Measurements from ENCODE around the gene LUM. TPM values are rescaled to one million over a fixed set of nuclear protein-coding genes. Genes with fewer than 3 reads are reported as not detected.
"Not testable (repeated sequence)": the region's sequence is repeated elsewhere in the genome, so short reads cannot be mapped to it uniquely, and the experiment has no call there.

LUM gene
- polyA plus RNA-seq, 5 donors = 639 to 1,274 (median 945) TPM

DNA sequence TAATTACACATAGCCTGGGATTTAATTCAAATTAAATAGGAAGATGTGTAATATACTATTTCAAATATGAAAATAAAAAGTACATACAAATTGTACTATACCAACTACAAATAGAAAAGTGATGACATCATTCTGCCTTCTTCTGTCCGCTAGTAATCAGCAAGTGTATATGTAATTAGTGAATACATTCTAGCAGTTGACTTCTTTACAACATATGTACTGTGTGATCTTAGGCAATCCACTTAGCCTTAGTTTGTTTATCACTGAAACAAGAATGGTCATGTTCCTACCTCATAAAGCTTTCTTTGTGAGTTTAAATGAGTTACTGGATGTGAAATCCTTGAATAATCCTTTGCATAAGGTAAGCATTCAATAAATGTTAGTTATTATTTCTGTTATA lies 7.8 kb upstream of the LUM start:
- DNase-seq = no peak

DNA sequence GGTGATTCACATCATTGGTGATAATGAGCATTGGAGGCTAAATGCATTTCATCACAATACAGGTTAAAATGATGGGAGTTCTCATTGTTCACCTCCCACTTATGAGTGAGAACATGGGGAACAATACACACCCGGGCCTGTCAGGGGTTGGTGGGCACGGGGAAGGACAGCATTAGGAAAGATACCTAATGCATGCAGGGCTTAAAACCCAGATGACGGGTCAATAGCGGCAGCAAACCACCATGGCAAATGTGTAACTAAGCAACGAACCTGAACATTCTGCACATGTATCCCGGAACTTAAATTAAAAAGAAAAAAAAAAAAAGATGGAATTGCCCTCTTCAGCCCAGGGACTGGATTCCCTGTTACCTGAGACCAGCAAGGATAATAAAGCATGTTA lies 2.3 kb upstream of the LUM start:
- DNase-seq = no peak

DNA sequence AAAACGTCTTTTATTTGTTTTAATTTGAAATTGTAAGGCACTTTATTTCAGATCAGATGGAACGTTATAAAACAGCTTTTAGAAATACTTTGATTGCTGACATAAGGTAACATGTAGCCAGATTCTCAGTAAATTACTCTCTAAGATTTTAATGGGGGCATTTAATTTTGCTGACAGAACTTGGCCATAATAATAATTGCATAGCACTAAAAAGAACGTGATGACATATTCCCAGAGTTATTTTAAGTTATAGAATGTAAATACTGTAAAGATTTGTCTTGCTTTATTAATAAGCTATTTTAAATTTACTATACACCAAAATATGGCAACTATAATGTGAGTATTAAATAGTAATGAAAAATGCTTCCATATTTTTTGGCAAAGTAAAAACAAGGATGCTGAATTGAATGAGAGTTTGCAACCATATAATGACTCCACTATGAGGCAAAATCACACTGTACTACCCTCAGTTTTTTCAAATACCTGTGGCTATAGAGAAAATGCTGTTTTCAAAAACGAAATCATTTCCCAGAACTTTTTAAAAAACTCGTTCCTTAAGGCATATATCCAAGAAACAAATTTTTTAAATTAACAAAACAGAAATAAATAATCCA lies 876 bp downstream of the LUM start:
- no peak for DNase-seq

DNA sequence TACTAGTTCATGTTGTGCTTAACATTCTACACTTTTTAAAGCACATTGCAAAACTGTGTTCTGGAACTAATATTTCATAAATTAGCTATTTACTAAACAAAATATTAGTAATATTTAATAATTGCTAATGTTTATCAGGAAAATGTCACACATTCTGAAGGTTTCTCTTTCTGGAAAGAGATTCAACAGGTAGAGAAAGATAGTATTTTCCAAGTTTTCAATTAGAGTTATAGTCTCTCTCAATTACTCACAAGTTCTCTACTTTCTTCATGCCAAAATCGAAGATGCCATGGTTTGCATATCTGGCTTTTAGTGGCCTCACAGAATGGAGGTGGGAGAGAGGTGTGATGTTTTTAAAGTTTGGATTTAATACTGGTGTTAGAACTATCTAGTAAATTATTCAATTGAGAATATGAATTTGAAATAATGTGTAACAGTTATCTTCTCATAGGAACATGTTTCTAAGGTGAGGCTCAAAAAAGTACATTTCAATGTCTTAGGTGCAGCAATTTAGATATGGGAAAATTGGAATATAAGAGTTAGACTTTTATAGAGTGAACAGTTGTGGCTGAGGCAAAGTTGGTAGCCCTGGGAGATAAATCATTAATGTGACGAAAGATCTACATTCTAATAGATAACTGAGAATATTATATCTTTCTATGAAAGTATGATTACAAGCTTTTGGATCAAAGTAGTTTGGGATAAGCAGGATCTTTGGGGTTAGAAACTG lies 1.5 kb downstream of the LUM start:
- no peak for DNase-seq

DNA sequence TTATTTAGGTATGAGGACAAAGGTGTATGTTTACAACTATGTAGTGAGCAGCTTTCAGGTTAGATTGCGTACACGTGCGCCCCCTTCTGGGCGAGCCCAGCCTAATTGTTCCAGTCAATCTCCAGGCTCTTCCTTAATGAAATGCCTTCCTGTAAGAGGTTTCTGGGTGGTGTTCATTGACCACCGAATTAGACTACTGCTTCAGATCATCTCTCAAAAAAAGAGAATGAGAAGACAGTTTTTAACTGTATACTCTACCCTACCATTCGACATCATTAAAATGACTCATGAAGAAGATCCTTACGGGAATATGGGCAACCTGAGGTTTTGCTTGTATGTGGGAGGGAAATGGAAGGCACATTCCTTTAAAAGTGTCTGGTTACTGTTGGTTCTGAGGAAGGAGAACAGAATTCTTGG lies 2.1 kb downstream of the LUM start:
- peak; percentile 72 to 76 for DNase-seq

DNA sequence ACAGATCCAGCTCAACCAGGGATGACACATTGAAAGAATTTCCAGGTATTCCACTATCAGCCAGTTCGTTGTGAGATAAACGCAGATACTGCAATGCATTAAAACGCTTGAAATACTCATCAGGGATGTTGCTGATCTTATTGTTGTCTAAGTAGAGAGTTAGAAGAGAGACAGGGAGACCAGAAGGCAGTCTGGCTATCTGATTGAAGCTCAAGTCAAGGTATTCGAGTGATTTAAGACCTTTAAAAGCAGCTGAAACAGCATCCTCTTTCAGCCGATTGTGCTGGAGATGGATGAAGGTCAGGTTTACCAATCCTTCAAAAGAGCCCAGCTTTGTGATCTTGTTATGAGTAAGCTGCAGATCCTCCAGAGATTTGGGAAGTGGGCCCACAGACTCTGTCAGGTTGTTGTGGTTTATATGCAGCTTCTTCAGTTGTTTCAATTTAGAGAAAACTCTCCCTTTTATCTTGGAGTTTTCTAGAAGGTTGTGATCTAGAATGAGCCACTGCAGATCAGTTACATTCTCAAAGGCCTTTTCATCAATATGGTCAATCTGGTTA lies 3.0 kb downstream of the LUM start:
- DNase-seq = no peak

DNA sequence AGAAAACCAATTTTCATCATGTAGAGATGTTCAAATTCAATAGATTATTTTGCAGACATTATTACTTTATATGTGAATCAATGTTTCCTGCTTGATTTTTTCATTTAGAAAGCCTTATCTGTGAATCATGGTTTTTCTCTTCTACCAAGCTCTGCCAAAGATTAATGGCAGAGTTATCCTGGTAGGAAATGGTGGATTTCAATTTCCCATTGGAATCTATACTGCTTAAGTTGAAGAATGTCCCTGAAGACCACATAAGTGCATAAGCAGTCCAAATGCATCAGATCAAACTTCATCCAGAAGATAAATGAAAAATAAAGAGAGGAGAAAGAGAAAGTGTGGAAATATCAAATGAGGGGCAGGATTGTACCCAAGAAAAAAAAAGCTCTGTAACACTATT lies 5.0 kb downstream of the LUM start:
- DNase-seq = no peak

DNA sequence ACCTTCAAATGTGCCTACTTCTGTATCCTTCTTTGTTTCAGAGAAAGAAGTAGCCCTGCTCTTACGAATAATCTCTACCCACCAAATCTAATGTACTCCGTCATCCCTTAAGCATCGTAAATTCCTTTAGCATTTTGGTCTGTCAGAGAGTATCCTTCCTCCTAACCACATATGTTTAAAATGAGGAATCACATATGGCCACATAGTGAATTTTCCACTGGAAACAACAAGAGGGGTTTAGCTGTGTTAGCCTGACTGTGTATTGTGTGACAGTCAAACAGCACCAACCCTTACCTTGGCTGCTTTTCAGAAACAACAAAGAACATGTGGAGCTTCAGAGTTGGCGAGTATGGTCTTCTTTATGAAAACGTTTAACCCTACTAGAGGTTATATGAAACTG lies 5.5 kb downstream of the LUM start:
- no peak for DNase-seq

DNA sequence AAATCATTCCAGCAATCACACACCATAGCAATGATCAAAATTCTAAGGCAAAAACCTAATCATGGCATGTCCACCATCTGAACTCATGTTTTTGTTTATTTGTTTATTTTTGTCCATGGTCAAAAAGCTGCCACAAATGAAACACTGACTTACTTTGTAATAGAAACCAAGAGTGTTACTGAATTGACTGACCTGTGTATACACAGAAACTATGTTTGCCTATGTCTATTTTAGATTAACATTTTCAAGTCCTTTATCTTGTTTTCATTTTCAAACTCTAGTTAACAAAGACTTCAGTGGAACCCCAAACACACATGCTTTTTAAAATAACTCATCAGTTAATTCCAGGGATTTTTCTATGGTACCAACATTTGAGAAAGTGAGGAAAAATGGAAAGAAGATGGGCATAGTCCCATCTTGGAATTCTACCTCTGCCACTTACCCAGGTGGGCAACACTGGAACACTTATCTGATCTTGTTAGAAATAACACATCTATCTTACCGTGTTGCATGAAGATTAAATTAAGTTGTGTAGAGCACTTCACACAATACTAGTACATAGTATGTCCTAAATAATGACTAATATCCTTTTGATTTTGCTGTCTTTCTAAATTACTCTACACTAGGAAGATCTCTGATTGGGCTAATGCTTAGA lies 6.4 kb downstream of the LUM start:
- no peak for DNase-seq

DNA sequence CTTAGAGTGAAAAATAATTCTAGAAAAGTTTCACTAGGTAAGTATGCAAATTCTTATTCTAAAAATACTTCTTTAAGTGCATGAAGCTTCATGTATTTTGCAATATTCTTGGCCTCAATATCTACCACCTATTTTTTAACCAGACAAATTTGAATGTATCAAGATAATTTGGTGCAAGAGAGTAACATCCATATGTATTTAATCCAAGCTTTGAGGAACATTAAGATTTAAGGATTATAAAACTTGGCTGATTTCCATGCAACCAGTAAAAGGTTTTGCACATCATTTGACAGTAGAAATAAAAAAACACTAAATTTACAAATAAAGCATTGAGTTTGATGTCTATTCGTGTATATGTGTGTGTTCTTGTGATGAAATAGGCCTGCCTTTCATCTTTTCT lies 7.7 kb downstream of the LUM start:
- peak; percentile 49 to 53 for DNase-seq

DNA sequence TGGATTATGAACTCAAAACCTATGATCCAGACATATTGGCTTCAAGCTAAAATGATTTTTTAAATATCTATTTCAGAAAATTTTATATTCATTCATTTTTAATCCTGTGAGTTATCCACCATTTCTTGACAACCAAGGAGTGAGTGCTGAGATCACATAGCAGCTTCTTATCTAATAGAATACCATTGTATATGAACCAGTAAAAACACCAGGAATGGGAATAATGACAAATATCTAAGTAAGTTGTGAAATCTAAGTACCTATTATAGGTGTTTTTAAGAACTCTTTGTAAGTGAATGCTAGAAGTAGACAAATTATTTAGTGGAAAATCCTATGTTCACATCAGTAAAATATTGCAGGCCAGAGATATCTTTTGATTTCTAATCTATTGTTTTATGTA lies 8.2 kb downstream of the LUM start:
- no peak for DNase-seq

DNA sequence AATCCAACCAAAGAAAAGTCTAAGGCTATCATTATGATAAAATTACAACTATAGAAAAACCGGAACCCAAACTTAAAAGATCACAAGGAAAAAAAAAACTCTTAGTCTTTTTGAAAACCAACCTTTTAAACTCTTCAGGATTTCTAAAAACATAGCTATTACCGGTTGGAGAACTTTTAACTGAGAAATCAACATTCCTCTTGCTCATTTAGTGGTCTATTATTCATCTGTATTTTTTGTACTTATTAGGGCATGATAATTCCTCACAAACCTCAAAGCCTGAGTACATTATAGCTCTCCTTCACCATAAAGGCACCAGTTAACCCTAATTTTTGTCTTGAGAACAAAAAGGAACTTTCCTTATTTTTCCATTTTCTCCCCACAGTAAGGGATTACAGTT lies 10.4 kb downstream of the LUM start:
- no peak for DNase-seq

DNA sequence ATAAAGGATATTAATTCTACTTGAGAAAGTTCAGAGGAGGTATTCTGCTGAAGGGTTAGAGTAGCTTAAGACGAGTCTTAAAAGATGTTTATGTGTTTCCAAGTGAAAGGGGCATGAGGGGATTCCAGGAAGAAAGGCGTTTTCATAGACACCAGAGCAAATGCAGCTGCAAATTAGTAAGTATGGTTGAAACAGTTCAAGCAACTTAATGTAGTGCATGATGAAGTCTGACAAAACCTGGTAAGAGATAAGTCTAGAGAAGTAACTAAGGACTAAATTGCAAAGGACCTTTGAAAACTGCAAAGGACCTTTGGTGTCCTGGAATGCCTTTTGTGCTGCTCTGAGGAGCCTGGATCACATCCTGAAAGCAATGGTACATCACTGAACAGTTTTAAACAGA lies 11.5 kb downstream of the LUM start:
- no peak for DNase-seq

DNA sequence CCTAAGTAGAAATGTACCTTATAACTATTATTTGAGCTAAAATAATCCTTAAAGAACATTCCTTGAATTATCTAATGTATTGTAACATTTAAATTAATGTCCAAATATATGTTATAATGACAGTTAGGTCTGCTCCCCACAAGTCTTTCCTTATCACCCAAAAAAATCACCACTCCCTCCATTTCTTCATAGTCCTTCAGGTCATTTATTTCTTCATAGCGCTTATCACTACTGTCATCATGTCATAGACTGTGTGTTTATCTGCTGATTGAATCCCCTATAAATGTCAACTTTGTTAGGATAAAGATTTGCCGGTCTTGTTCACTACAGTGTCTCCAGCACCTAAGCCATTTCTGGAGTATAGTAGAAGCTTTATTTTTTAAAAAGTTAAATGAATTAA lies 12.0 kb downstream of the LUM start:
- no peak for DNase-seq

DNA sequence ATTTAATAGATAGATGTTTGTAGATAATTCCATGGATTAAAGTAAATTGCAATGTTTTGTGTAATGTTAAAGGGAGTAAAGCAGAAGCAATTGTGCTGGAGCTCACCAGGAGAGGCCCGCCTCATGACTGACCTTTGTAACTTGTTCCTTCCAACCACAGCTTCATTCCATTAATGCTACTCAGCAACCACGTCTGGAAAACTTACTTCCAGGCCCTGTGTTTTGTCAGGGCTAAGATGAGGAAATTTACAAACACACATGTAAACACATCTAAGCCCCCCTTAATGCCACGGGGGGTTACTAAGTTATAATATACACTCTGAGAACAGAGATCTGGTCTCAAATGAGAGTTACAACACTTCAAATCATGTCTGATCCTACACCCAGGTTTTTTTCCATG lies 12.4 kb downstream of the LUM start:
- no peak for DNase-seq

DNA sequence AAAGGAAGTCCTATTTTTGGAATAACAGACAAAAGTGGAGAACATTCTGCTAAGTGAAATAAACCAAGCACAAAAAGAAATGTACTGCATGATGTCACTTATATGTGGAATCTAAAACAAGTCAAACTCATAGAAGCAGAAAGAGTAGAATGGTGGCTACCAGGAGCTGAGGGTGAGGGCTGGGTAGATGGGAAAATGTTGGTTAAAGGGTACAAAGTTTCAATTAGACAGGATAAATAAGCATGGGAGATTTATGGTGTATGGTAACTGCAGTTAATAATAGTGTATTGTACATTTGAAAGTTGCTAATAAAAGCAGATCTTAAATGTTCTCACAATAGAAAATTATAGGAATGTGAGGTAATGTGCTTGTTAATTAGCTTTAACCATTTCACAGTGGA lies 12.8 kb downstream of the LUM start:
- DNase-seq = no peak

DNA sequence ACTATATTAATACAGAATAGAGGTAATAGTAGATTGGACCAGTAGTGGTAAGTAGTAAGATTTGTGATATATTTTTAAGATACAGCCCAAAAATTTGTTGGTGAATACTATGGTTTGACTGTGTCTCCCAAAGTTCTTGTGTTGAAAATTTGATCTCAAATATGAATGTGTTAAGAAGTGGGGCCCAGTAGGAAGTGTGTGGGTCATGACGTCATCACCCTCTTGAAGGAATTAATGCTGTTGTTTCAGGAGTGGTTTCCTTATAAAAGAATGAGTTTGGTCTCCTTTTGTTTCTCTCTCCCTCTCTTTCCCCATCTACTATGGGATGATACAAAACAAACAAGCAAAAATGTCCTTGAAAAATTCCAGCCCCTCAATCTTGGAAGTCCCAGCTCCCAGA lies 16.3 kb downstream of the LUM start:
- DNase-seq = no peak

DNA sequence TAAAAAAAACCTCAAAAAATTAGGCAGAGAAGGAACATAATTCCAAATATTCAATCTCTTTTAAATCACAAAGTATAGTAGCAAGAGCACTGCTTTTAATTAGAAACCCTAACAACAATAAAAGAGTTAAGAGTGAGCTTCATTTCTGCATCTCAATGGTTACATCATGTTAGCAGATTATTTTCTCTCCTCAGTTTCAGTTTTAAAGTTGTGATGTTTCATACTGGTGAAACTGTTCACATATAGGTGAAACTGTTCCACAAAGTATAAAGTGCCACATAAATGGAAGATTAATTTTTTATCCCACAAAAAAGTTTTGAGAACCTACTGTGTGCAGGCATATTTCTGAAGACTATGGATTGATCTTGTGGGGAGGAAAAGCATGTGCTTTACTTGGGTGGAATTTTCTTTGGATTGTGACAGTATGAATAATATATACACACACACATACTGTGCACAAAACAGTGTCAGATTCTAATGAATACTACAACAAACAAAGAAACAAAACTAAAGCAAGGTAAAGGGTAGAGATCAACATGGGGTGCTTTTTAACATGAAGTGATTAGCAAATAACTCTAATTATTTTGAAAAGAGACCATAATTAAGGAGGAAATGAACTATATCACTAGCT lies 17.1 kb downstream of the LUM start:
- DNase-seq = no peak

DNA sequence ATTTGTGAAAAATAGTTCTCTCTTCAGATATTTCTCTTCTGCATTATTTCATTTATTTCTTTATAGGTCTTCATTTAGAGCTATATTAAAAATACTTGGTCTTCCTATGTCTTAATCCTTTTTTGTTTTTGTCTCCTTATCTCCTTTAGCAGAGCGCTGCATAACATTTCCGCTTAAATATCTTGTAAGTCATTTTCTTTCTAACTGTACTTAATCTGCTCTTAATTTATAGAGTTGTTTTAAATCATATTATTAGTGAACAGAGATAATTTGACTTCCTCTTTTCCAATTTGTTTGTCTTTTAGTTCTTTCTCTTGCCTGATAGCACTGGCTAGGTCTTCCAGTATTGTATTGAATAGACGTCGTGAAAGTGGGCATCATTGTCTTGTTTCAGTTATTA lies 18.0 kb downstream of the LUM start:
- no peak for DNase-seq

DNA sequence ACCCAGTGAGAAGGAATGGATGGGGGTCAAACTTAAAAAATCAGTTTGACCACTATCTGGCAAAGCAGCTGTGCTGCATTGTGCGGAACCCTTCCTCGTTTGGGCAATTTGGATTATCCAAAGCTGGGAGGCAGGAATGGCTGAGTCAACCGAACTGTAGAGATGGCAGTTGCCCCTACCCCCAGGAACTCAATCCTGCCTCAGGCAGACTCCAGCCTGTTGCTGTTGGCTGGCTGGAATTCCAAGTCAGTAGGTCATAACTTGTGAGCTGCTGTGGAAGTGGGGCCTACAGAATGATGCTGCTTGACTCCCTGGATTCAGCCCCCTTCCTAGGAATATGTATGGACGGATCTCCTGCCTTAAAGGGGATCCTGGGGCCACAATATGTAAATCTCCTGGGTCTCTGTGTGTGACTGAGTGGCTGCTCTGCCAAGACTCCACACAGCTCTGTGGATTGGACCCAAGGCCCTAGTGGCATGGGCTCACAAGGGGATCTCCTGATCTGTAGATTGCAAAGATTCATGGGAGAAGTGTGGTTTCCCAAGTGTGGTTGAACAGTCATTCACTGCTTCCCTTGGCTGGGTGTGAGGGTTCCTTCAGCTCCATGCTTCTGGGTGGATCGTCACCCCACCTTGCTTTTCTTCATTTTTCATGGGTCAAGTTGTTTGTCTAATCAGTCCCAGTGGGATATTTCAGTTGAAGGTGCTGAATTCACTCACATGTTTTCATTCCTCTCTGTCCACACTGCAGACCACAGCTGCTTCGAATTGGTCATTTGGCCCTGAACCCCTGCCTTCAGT lies 19.2 kb downstream of the LUM start:
- DNase-seq = no peak

DNA sequence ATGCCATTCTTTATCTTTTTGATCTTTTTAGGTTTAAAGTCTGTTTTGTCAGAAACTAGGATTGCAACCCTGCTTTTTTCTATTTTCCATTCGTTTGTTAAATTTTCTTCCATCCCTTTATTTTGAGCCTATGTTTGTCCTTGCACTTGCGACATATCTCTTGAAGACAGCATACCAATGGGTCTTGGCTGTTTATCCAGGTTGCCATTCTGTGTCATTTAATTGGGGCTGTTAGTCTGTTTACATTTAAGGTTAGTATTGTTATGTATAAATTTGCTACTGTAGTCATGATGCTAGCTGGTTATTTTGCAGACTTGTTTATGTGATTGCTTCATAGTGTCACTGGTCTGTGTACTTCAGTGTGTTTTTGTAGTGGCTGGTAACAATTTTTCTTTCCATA lies 21.3 kb downstream of the LUM start:
- DNase-seq = not testable (repeated sequence)

DNA sequence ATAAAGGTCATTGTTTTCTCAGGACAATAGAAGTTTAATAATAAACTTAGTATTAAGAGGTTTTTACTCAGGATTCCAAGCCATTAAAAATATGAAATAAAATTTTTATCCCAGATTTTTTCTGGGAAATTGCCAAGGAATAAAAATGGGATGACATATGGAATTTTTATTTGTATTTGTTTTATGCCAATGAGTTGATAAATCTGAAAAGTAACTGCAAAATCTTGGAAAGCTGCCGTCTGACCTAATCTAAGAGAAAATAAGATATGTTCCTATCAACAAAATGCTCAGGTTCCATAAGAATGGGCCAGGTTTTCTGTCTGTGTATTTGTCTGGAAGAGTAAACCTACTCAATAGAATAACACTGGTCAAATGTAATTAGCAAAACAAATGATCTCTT lies 31.3 kb downstream of the LUM start:
- DNase-seq = no peak

Measured in right lung (tissue), 5 donors.